CD4-positive, alpha-beta T cell (primary cell): ENCODE results near the gene GDI1. TPM values are rescaled to one million over a fixed set of nuclear protein-coding genes. Genes with fewer than 3 reads are reported as not detected.
A peak's percentile ranks its signal among the peaks of the same experiment; 100 is the strongest.

ENCODE experiments used
- ATAC-seq: fragments of 200-7000 bp; cut with Tn5 transposase; one replicate; pipeline ENCODE4 v1.10.0; 2022; ENCODE audit warnings: mild to moderate bottlenecking; ENCODE audit not compliant: poor library complexity
- CTCF ChIA-PET: fragments of 350-600 bp; sonication (Branson Sonifier 250); formaldehyde crosslinking; loops from one replicate; lab custom pipeline; 2021; ENCODE audit warnings: antibody characterized with exemption, inconsistent platforms; lab: Charles Lee
- POLR2A ChIA-PET: fragments of 350-600 bp; sonication (Branson Sonifier 250); formaldehyde crosslinking; loops from one replicate; lab custom pipeline; 2021; ENCODE audit warnings: antibody characterized with exemption, inconsistent platforms; lab: Charles Lee
- DNase-seq, 14 experiments: peaks; one replicate each; pipeline ENCODE4 v3.0.0-alpha.2; 2013 to 2020; ENCODE audit warnings: mixed read lengths in 2 of 14
- H3K27ac ChIP-seq, 2 donors: one replicate each; pipeline versions ENCODE4 v1.5.1 to v1.7.0; 2013; ENCODE audit warnings: low read length in 2 of 2, low read depth in 1 of 2, mild to moderate bottlenecking in 1 of 2
- H3K27me3 ChIP-seq, 2 experiments: 1 replicate in 1 of 2; 2 replicates in 1 of 2; pipeline versions ENCODE4 v1.6.1 to v1.7.0; 2013; ENCODE audit warnings: low read length in 2 of 2, control low read depth in 1 of 2, mild to moderate bottlenecking in 1 of 2, moderate library complexity in 1 of 2; ENCODE audit not compliant: insufficient read depth in 2 of 2, control insufficient read depth in 1 of 2
- H3K36me3 ChIP-seq: one replicate; pipeline ENCODE4 v1.6.1; 2013; ENCODE audit warnings: low read length, control low read depth; ENCODE audit not compliant: insufficient read depth
- H3K4me1 ChIP-seq: one replicate; pipeline ENCODE4 v1.6.1; 2013; ENCODE audit warnings: low read length, control low read depth; ENCODE audit not compliant: insufficient read depth
- H3K4me3 ChIP-seq: one replicate; pipeline ENCODE4 v1.5.1; 2013; ENCODE audit warnings: mild to moderate bottlenecking, low read length, moderate library complexity
- H3K9me3 ChIP-seq, 2 experiments: 1 replicate in 1 of 2; 2 replicates in 1 of 2; pipeline versions ENCODE4 v1.6.1 to v1.7.0; 2013; ENCODE audit warnings: low read length in 2 of 2, mild to moderate bottlenecking in 2 of 2, control low read depth in 1 of 2, moderate library complexity in 1 of 2; ENCODE audit not compliant: control insufficient read depth in 1 of 2, insufficient read depth in 1 of 2
- H3K27ac Mint-ChIP-seq: one replicate; pipeline ENCODE4 v1.8.0; 2020; ENCODE audit warnings: mixed read lengths
- H3K27me3 Mint-ChIP-seq: one replicate; pipeline ENCODE4 v1.8.0; 2021; ENCODE audit warnings: mixed read lengths
- H3K36me3 Mint-ChIP-seq: one replicate; pipeline ENCODE4 v1.8.0; 2021; ENCODE audit warnings: low read depth, mixed read lengths
- H3K4me1 Mint-ChIP-seq: one replicate; pipeline ENCODE4 v1.8.0; 2021; ENCODE audit warnings: low read depth, mixed read lengths
- H3K4me3 Mint-ChIP-seq: one replicate; pipeline ENCODE4 v1.8.0; 2020; ENCODE audit warnings: mild to moderate bottlenecking, mixed read lengths
- H3K9me3 Mint-ChIP-seq: one replicate; pipeline ENCODE4 v1.8.0; 2020; ENCODE audit warnings: mixed read lengths
- intact Hi-C, 2 experiments: fragments of 100-400 bp; cut with DNase I in 1 of 2; cut with micrococcal nuclease in 1 of 2; formaldehyde crosslinking; loops; one replicate each; pipeline versions ENCODE4 v1.15.1 to v1.9.0; 2023 to 2025; cut with DNase I, micrococcal nuclease
- total RNA-seq, 174 experiments: library from RNA in 2 of 174; stranded (reverse) in 2 of 174; gene quantifications; one replicate each; pipeline ENCODE4 v1.2.3 and lab custom pipeline; 2021 to 2026
- TF ChIP-seq, protein P1 (sequence below): fragments of 200-600 bp; IDR thresholded peaks from one replicate; pipeline ENCODE4 v1.8.0; 2022; ENCODE audit warnings: antibody characterized with exemption, mild to moderate bottlenecking

Gene GDI1
- total RNA-seq, 2 experiments from 2014 or later: 144 to 145 TPM

DNA sequence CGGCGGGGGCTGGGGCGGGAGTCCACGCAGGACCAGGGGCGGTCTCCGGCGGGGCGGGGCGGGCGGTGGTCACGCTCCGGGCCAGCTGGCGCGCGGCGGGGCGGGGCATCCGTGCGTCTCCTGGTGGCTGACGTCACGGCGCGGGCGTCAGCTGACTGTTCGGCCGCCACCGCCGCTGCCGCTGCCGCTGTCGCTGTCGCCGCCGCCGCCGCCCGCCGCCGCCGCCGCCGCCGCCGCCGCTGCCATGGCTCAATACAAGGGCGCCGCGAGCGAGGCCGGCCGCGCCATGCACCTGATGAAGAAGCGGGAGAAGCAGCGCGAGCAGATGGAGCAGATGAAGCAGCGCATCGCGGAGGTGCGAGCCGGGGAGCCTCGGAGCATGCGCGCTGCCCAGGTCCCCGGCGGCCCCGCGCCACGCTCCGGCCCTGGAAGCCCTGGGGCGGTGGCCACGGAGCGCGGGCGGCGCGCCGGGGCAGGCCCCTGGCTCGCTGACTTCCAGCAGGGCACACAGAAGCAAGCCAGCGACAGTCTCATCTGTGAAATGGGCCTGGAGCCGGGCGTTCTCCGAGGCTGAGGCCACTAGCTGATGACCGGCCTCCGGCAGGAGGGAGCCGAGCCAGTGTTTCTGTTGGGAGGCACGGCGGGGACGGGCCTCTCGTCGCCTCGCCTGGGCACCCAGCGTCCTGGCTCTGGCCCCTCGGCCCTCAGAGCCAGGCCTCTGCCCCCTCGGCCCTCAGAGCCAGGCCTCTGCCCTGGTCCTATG is 7.2 kb downstream of the GDI1 start, which contains the start of gene FAM50A:
Gene FAM50A (plus strand): TSS at position 150 of the 763 bp plus-strand sequence. CDS start 95 bp downstream, at position 245.
- H3K27me3 Mint-ChIP-seq: no peaks in the 10 kb centered on the region
- DNase-seq (peak; percentile 19 to 89 (median 60)), ATAC-seq (peak; percentile 80)
- peak within 1 kb of the TSS; percentile 88 for H3K27ac Mint-ChIP-seq
- no peaks in the 10 kb centered on the region for H3K9me3 Mint-ChIP-seq
- POLR2A ChIA-PET: interaction anchor here (0.6 to 1.9 kb wide), 7 partner anchors 15 to 517 kb away, joined by 3 to 6 read pairs (median 3); partner anchors contain the start of genes ATP6AP1 and RPL10
- peaks cover 8% of the 10 kb centered on the region for H3K4me1 Mint-ChIP-seq
- intact Hi-C loops: no loop called here
- Histone ChIP-seq H3K36me3 (peaks cover 37% of the 10 kb centered on the region), H3K4me3 (peak within 1 kb of the TSS; percentile 52), H3K4me1 (peaks cover 61% of the 10 kb centered on the region), H3K9me3 (no peaks in the 10 kb centered on the region), H3K27me3 (no peaks in the 10 kb centered on the region), H3K27ac (peak within 1 kb of the TSS; percentile 69)
- peak within 1 kb of the TSS; percentile 86 for H3K4me3 Mint-ChIP-seq
- H3K36me3 Mint-ChIP-seq: peaks cover 26% of the 10 kb centered on the region
- TF ChIP-seq, protein P1, sequence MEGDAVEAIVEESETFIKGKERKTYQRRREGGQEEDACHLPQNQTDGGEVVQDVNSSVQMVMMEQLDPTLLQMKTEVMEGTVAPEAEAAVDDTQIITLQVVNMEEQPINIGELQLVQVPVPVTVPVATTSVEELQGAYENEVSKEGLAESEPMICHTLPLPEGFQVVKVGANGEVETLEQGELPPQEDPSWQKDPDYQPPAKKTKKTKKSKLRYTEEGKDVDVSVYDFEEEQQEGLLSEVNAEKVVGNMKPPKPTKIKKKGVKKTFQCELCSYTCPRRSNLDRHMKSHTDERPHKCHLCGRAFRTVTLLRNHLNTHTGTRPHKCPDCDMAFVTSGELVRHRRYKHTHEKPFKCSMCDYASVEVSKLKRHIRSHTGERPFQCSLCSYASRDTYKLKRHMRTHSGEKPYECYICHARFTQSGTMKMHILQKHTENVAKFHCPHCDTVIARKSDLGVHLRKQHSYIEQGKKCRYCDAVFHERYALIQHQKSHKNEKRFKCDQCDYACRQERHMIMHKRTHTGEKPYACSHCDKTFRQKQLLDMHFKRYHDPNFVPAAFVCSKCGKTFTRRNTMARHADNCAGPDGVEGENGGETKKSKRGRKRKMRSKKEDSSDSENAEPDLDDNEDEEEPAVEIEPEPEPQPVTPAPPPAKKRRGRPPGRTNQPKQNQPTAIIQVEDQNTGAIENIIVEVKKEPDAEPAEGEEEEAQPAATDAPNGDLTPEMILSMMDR: no peak
- CTCF ChIA-PET: no interaction called here

- H3K27ac Mint-ChIP-seq: peak overlapping the region; percentile 58
- ChIA-PET POLR2A (interaction anchor here (1.4 to 1.9 kb wide), 2 partner anchors 35 to 46 kb away, joined by 3 to 6 read pairs; partner anchors contain the start of gene RPL10), CTCF (no interaction called here)
- Histone ChIP-seq H3K4me1 (peaks cover 59% of the 10 kb centered on the region), H3K27ac (no peak overlapping the region), H3K9me3 (no peaks in the 10 kb centered on the region), H3K36me3 (peaks cover 37% of the 10 kb centered on the region), H3K4me3 (peak overlapping the region; percentile 52), H3K27me3 (no peaks in the 10 kb centered on the region)
- no peaks in the 10 kb centered on the region for H3K27me3 Mint-ChIP-seq
- ATAC-seq: no peak
- no peak for DNase-seq
- H3K4me3 Mint-ChIP-seq: peak overlapping the region; percentile 51
- intact Hi-C loops: no loop called here
- TF ChIP-seq, protein P1: no peak
- no peaks in the 10 kb centered on the region for H3K9me3 Mint-ChIP-seq
- peaks cover 8% of the 10 kb centered on the region for H3K4me1 Mint-ChIP-seq
- H3K36me3 Mint-ChIP-seq: peaks cover 27% of the 10 kb centered on the region
Measured at GRCh38 chrX:154444755-154445246, 7.8 kb downstream of the GDI1 start.

DNA sequence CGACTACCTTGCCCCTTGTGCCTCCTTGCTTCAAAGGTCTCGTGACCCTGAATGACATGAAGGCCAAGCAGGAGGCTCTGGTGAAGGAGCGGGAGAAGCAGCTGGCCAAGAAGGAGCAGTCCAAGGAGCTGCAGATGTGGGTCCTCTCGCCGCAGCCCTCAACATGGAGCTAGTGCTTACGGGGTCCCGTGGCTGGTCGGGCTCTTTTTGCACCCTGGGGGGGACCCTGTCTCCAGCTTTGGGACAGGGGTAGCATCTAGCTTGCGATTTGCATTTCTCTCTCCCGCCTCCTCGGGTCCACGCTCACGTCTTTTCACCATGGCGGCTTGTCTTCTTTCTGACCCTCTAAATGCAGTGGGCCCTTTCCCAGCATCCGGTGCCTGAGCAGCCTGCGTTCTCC is 8.8 kb downstream of the GDI1 start:
- peak overlapping the region; percentile 56 for H3K4me3 Mint-ChIP-seq
- peak overlapping the region; percentile 36 for H3K27ac Mint-ChIP-seq
- Histone ChIP-seq H3K9me3 (no peaks in the 10 kb centered on the region), H3K27me3 (no peaks in the 10 kb centered on the region), H3K4me3 (no peak overlapping the region), H3K4me1 (peaks cover 52% of the 10 kb centered on the region), H3K36me3 (peaks cover 46% of the 10 kb centered on the region), H3K27ac (no peak overlapping the region)
- intact Hi-C loops: no loop called here
- DNase-seq (no peak), ATAC-seq (no peak)
- ChIA-PET POLR2A (interaction anchor here (1.1 kb wide), 1 partner anchor 14 kb away, joined by 3 read pairs; no protein-coding TSS in a partner anchor), CTCF (no interaction called here)
- H3K4me1 Mint-ChIP-seq: peaks cover 8% of the 10 kb centered on the region
- no peaks in the 10 kb centered on the region for H3K9me3 Mint-ChIP-seq
- TF ChIP-seq, protein P1: no peak
- no peaks in the 10 kb centered on the region for H3K27me3 Mint-ChIP-seq
- H3K36me3 Mint-ChIP-seq: peaks cover 30% of the 10 kb centered on the region
